Fibroblast of lung (primary cell): ENCODE results near the gene CPN2.

Experiments used
- EZH2 ChIP-seq: IDR thresholded peaks from 2 replicates; pipeline ENCODE4 v1.5.1; 2012; ENCODE audit warnings: low read length, control low read depth, mild to moderate bottlenecking; ENCODE audit errors: missing control alignments
- TF ChIP-seq, protein P1 (sequence below), 2 donors: IDR thresholded peaks in 1 of 2; conservative IDR thresholded peaks in 1 of 2; 1 replicate in 1 of 2; 2 replicates in 1 of 2; pipeline ENCODE4 v1.5.1; 2011 to 2012; ENCODE audit warnings: low read length in 2 of 2, control low read depth in 1 of 2, inconsistent platforms in 1 of 2, low read depth in 1 of 2, mild to moderate bottlenecking in 1 of 2

DNA sequence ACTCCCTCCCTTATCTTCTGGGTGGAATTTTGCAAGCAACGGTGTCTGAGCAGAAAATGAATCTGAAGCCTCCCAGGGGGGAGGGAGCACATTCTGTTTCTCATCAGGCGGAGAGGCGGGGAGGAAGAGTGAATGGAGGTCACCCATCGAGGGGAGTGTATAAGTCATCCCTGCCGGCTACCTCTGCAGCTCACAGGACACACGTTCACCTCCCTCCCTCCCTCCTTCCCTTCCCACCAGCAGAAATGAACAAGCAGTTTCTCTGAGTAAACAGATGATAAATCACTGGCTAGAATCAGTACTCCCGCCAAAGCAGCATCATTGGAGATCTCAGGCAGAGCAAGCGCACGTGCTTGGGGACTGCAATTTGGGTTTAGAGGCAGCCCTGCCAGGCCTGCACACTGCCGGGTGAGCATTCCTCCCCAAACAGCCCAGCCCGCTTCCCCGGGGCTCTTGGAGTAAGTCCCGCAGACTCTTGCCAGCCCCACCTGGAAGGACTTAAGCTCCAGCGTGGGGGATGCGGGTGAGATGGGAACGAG lies 38.3 kb downstream of the CPN2 start:
- no peak for TF ChIP-seq EZH2
- TF ChIP-seq, protein P1, sequence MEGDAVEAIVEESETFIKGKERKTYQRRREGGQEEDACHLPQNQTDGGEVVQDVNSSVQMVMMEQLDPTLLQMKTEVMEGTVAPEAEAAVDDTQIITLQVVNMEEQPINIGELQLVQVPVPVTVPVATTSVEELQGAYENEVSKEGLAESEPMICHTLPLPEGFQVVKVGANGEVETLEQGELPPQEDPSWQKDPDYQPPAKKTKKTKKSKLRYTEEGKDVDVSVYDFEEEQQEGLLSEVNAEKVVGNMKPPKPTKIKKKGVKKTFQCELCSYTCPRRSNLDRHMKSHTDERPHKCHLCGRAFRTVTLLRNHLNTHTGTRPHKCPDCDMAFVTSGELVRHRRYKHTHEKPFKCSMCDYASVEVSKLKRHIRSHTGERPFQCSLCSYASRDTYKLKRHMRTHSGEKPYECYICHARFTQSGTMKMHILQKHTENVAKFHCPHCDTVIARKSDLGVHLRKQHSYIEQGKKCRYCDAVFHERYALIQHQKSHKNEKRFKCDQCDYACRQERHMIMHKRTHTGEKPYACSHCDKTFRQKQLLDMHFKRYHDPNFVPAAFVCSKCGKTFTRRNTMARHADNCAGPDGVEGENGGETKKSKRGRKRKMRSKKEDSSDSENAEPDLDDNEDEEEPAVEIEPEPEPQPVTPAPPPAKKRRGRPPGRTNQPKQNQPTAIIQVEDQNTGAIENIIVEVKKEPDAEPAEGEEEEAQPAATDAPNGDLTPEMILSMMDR (conservative IDR thresholded peaks at IDR 0.05 in 1 of 2, IDR thresholded peaks at IDR 0.05 in 1 of 2; ENCODE audit: low read depth in 1 of 2, low read length in 2 of 2): no peak
